Measurements from ENCODE around the gene SLITRK2.

SLITRK2 gene

GRCh38 chrX:145817331-145818185 is at the start of gene SLITRK2:
TSS of gene SLITRK2 (plus strand) at chrX:145817829. CDS start at chrX:145822426, 4,597 bp downstream.
- no peak for DNase-seq

GRCh38 chrX:145773006-145773405 is 44.6 kb upstream of the SLITRK2 start:
- DNase-seq = no peak

GRCh38 chrX:145792281-145792680 is 25.3 kb upstream of the SLITRK2 start:
- DNase-seq = no peak

GRCh38 chrX:145803508-145803907 is 14.1 kb upstream of the SLITRK2 start:
- DNase-seq = no peak

GRCh38 chrX:145813081-145813480 is 4.5 kb upstream of the SLITRK2 start:
- no peak for DNase-seq

- DNase-seq = no peak
Measured at GRCh38 chrX:145816601-145817315, 871 bp upstream of the SLITRK2 start.

GRCh38 chrX:145818186-145819113 is 821 bp downstream of the SLITRK2 start:
- DNase-seq = no peak

- DNase-seq = no peak
Measured at GRCh38 chrX:145820825-145821224, 3.2 kb downstream of the SLITRK2 start.

GRCh38 chrX:145821291-145821897 is 3.8 kb downstream of the SLITRK2 start:
- DNase-seq = no peak

- no peak for DNase-seq
Measured at GRCh38 chrX:145821898-145822571, 4.4 kb downstream of the SLITRK2 start.

GRCh38 chrX:145823132-145823531 is 5.5 kb downstream of the SLITRK2 start:
- no peak for DNase-seq

- no peak for DNase-seq
Measured at GRCh38 chrX:145825896-145826295, 8.3 kb downstream of the SLITRK2 start.

GRCh38 chrX:145826466-145826865 is 8.8 kb downstream of the SLITRK2 start:
- DNase-seq = no peak

GRCh38 chrX:145832796-145833195 is 15.2 kb downstream of the SLITRK2 start:
- no peak for DNase-seq

- no peak for DNase-seq
Measured at GRCh38 chrX:145840531-145840930, 22.9 kb downstream of the SLITRK2 start.

GRCh38 chrX:145843146-145843904 is 25.7 kb downstream of the SLITRK2 start:
- no peak for DNase-seq

- DNase-seq = no peak
Measured at GRCh38 chrX:145844886-145845285, 27.3 kb downstream of the SLITRK2 start.

- no peak for DNase-seq
Measured at GRCh38 chrX:145848448-145848847, 30.8 kb downstream of the SLITRK2 start.

- DNase-seq = no peak
Measured at GRCh38 chrX:145848857-145849256, 31.2 kb downstream of the SLITRK2 start.

GRCh38 chrX:145853181-145853580 is 35.6 kb downstream of the SLITRK2 start:
- DNase-seq = no peak

- no peak for DNase-seq
Measured at GRCh38 chrX:145856181-145856580, 38.6 kb downstream of the SLITRK2 start.

All from NCI-H524 treated with DMSO at 0.1 percent for 48 hours (cell line).